GM13977 (cell line): ENCODE measurements around the gene ZNF276.

Experiments used
- DNase-seq: peaks from one replicate; pipeline ENCODE4 v3.0.0; 2012; ENCODE audit warnings: low spot score
- in situ Hi-C: fragments of 300-500 bp; cut with MboI; formaldehyde crosslinking; loops from one replicate; pipeline ENCODE4 v1.12.0; 2022; ENCODE audit warnings: low sequenced_read_pairs, low pct_unique_long_range_greater_than_20kb, mixed read lengths, inconsistent platforms; ENCODE audit not compliant: unreplicated experiment
- TF ChIP-seq, protein P1 (sequence below): IDR thresholded peaks from 2 replicates; pipeline ENCODE4 v1.5.1; 2012; ENCODE audit warnings: mild to moderate bottlenecking, control low read depth; ENCODE audit not compliant: insufficient read depth; ENCODE audit errors: extremely low read depth, missing control alignments

ZNF276 gene

GRCh38 chr16:89723279-89724250 is 2.2 kb downstream of the ZNF276 start:
- in situ Hi-C loops = no loop called here
- TF ChIP-seq, protein P1, sequence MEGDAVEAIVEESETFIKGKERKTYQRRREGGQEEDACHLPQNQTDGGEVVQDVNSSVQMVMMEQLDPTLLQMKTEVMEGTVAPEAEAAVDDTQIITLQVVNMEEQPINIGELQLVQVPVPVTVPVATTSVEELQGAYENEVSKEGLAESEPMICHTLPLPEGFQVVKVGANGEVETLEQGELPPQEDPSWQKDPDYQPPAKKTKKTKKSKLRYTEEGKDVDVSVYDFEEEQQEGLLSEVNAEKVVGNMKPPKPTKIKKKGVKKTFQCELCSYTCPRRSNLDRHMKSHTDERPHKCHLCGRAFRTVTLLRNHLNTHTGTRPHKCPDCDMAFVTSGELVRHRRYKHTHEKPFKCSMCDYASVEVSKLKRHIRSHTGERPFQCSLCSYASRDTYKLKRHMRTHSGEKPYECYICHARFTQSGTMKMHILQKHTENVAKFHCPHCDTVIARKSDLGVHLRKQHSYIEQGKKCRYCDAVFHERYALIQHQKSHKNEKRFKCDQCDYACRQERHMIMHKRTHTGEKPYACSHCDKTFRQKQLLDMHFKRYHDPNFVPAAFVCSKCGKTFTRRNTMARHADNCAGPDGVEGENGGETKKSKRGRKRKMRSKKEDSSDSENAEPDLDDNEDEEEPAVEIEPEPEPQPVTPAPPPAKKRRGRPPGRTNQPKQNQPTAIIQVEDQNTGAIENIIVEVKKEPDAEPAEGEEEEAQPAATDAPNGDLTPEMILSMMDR = no peak
- no peak for DNase-seq

- TF ChIP-seq, protein P1 = no peak
- in situ Hi-C loops = no loop called here
- no peak for DNase-seq
These were observed 6.2 kb downstream of the ZNF276 start for GRCh38 chr16:89727406-89728120.

DNA sequence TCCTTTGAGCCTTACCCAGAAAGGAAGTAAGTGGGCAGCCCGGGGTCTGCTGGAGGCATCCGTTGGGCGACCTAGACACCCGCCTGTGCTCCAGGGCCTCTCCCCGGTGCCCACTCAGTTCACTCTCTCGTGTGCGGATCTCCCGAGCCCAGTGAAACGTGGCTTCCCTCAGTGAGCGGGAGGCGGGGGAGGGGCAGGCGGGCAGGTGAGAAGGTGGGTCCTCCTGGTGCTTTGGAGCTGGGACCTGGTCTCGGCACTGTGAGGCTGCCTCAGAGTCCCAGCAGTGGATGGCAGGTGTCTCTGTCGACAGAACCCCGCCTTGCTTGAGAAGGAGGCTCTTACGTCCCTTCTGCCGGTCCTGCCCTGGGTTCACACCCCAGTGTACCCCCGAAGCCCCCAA is 8.0 kb downstream of the ZNF276 start:
- in situ Hi-C loops = no loop called here
- TF ChIP-seq, protein P1 = no peak
- DNase-seq = no peak

DNA sequence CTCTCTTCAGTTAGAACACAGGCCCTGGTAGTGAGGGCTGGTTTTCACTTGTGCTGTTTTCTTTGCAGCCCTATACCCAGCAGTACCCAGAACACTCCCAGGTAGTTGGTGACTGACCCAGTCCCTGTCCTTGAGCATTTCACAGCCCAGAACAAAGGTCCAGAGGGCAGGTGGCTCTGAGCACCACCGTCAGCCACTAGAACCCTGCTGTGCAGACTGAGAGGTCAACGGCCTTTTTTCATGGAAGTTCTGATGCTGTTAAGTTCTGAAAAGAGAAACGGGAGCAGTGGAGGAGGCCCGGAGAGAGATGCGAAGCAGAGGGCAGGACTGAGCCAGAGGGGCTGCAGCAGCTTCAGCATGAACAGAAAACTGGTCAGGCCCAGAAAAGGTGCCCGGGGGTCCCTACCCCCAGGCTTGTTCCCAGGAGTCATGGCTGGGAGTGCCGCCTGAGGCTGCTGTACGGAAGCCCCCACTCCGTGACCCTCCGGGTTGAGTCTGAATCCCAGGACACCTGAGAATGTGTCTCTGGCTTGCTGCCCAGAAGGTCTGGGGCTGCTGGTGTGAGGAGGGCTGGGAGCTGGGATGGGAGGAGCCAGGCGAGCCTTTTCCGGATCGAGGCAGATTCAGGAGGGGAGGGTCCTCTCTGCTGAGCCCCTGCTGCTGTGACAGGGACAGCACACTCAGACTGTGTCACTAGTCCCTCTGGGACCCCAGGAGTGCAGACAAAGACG is 8.7 kb downstream of the ZNF276 start:
- in situ Hi-C loops = no loop called here
- DNase-seq = no peak
- TF ChIP-seq, protein P1 = no peak

GRCh38 chr16:89730610-89731234 is 9.4 kb downstream of the ZNF276 start:
- TF ChIP-seq, protein P1 = no peak
- DNase-seq = no peak
- in situ Hi-C loops = no loop called here
